CD4-positive, alpha-beta T cell treated with Interleukin-12 subunit alpha and Interleukin-12 subunit beta, for 1 hour (primary cell): ENCODE results near the gene LASP1.

Source experiments
- DNase-seq: peaks from one replicate; pipeline ENCODE4 v3.0.0-alpha.2; 2020

LASP1 gene

GRCh38 chr17:38889745-38890409, 20.0 kb downstream of the LASP1 start:
- DNase-seq, result no peak

GRCh38 chr17:38890410-38890746, 20.5 kb downstream of the LASP1 start:
- no peak for DNase-seq

- DNase-seq, result no peak
These were observed 21.6 kb downstream of the LASP1 start for GRCh38 chr17:38891441-38891840.

- DNase-seq, result no peak
These were observed 22.2 kb downstream of the LASP1 start for GRCh38 chr17:38892083-38892482.

- no peak for DNase-seq
These were observed 22.8 kb downstream of the LASP1 start for GRCh38 chr17:38892620-38893019.

- no peak for DNase-seq
These were observed 23.3 kb downstream of the LASP1 start for GRCh38 chr17:38893113-38893512.

- peak; percentile 42 for DNase-seq
These were observed 23.7 kb downstream of the LASP1 start for GRCh38 chr17:38893607-38894006.

- DNase-seq, result no peak
These were observed 24.4 kb downstream of the LASP1 start for GRCh38 chr17:38894276-38894675.

- no peak for DNase-seq
These were observed 26.6 kb downstream of the LASP1 start for GRCh38 chr17:38896346-38896954.

- no peak for DNase-seq
These were observed 27.3 kb downstream of the LASP1 start for GRCh38 chr17:38897176-38897575.

GRCh38 chr17:38897671-38898290, 27.9 kb downstream of the LASP1 start:
- DNase-seq, result no peak

- DNase-seq, result peak; percentile 32
These were observed 28.4 kb downstream of the LASP1 start for GRCh38 chr17:38898291-38898679.

- peak; percentile 86 for DNase-seq
These were observed 29.0 kb downstream of the LASP1 start for GRCh38 chr17:38898812-38899348.

GRCh38 chr17:38899421-38899820, 29.6 kb downstream of the LASP1 start:
- no peak for DNase-seq

- DNase-seq, result peak; percentile 62
These were observed 31.3 kb downstream of the LASP1 start for GRCh38 chr17:38900978-38901656.

GRCh38 chr17:38903404-38903803, 33.5 kb downstream of the LASP1 start:
- no peak for DNase-seq

- no peak for DNase-seq
These were observed 35.0 kb downstream of the LASP1 start for GRCh38 chr17:38904892-38905291.

GRCh38 chr17:38905375-38905774, 35.5 kb downstream of the LASP1 start:
- DNase-seq, result no peak

GRCh38 chr17:38906460-38907228, 36.8 kb downstream of the LASP1 start:
- no peak for DNase-seq

GRCh38 chr17:38907930-38908675, 38.2 kb downstream of the LASP1 start:
- no peak for DNase-seq

GRCh38 chr17:38908676-38909181, 38.9 kb downstream of the LASP1 start:
- no peak for DNase-seq

GRCh38 chr17:38910325-38910724, 40.5 kb downstream of the LASP1 start:
- DNase-seq, result no peak
